PC-3 (cell line): ENCODE data around the gene P2RY6. TPM values are rescaled to one million over a fixed set of nuclear protein-coding genes. Genes with fewer than 3 reads are reported as not detected.
"Not testable (repeated sequence)": the region's sequence is repeated elsewhere in the genome, so short reads cannot be mapped to it uniquely, and the experiment has no call there.

Experiments
- ATAC-seq: fragments of 200-7000 bp; cut with Tn5 transposase; 2 replicates; pipeline ENCODE4 v1.9.1; 2020; ENCODE audit warnings: mild to moderate bottlenecking, moderate library complexity
- BruUV-seq: library from RNA; stranded (reverse); fragments of 400-500 nt; replicated peaks from 2 replicates; lab custom pipeline; 2021; lab: Mats Ljungman, UMichigan
- CTCF ChIA-PET: fragments of 300-600 bp; sonication (Branson Sonifier 250); formaldehyde crosslinking; loops from one replicate; lab custom pipeline; 2022; ENCODE audit warnings: antibody characterized with exemption; lab: Charles Lee
- POLR2A ChIA-PET: fragments of 300-600 bp; sonication (Branson Sonifier 250); formaldehyde crosslinking; loops from one replicate; lab custom pipeline; 2022; ENCODE audit warnings: antibody characterized with exemption; ENCODE audit not compliant: unreplicated experiment; lab: Charles Lee
- DNase-seq: peaks from one replicate; pipeline ENCODE4 v3.0.0-alpha.2; 2015
- H2AFZ ChIP-seq: fragments of 300-600 bp; sonication (generic); 2 replicates; pipeline ENCODE4 v1.6.0; 2016; ENCODE audit warnings: antibody characterized with exemption, low read length
- H3F3A ChIP-seq: fragments of 300-600 bp; sonication (generic); one replicate; pipeline ENCODE4 v1.6.0; 2017; ENCODE audit warnings: antibody characterized with exemption, low read length, control low read depth, mild to moderate bottlenecking; ENCODE audit not compliant: unreplicated experiment
- H3K27ac ChIP-seq: fragments of 300-600 bp; sonication (generic); 2 replicates; pipeline ENCODE4 v1.5.1; 2016; ENCODE audit warnings: mild to moderate bottlenecking, low read length
- H3K27me3 ChIP-seq: fragments of 300-600 bp; sonication (generic); 2 replicates; pipeline ENCODE4 v1.6.1; 2016; ENCODE audit warnings: low read length, mixed read lengths
- H3K36me3 ChIP-seq: fragments of 300-600 bp; sonication (generic); 2 replicates; pipeline ENCODE4 v1.6.1; 2016; ENCODE audit warnings: low read depth, mixed run types, low read length, mixed read lengths
- H3K4me1 ChIP-seq: fragments of 300-600 bp; sonication (generic); 2 replicates; pipeline ENCODE4 v1.5.1; 2016; ENCODE audit warnings: low read length; ENCODE audit not compliant: insufficient read depth
- H3K4me2 ChIP-seq: fragments of 300-600 bp; sonication (generic); 2 replicates; pipeline ENCODE4 v1.6.0; 2016; ENCODE audit warnings: low read length
- H3K4me3 ChIP-seq: fragments of 300-600 bp; sonication (generic); 2 replicates; pipeline ENCODE4 v1.5.1; 2016; ENCODE audit warnings: mild to moderate bottlenecking, low read length, mixed read lengths
- H3K79me2 ChIP-seq: fragments of 300-600 bp; sonication (generic); 2 replicates; pipeline ENCODE4 v1.6.1; 2017; ENCODE audit warnings: low read length, mixed read lengths
- H3K9ac ChIP-seq: fragments of 300-600 bp; sonication (generic); 2 replicates; pipeline ENCODE4 v1.6.0; 2016; ENCODE audit warnings: mild to moderate bottlenecking, low read length
- H3K9me2 ChIP-seq: fragments of 300-600 bp; sonication (generic); replicated peaks from 2 replicates; pipeline ENCODE4 v1.6.1; 2016; ENCODE audit warnings: mixed run types, low read length, mixed read lengths
- H3K9me3 ChIP-seq: fragments of 300-600 bp; sonication (generic); 2 replicates; pipeline ENCODE4 v1.6.1; 2016; ENCODE audit warnings: low read length, mixed read lengths
- H4K20me1 ChIP-seq: fragments of 300-600 bp; sonication (generic); 2 replicates; pipeline ENCODE4 v1.6.1; 2016; ENCODE audit warnings: low read length, mixed read lengths
- EZH2 ChIP-seq: fragments of 300-600 bp; sonication (generic); IDR thresholded peaks from one replicate; pipeline ENCODE4 v1.6.1; 2017; ENCODE audit warnings: antibody characterized with exemption, mild to moderate bottlenecking, low read length; ENCODE audit not compliant: unreplicated experiment
- EZH2phosphoT487 ChIP-seq: fragments of 300-600 bp; sonication (generic); IDR thresholded peaks from 2 replicates; pipeline ENCODE4 v1.6.1; 2018; ENCODE audit warnings: mild to moderate bottlenecking, antibody characterized with exemption, low read length, borderline replicate concordance
- intact Hi-C: fragments of 100-400 bp; cut with micrococcal nuclease; formaldehyde crosslinking; loops from 2 replicates; pipeline ENCODE4 v1.9.0; 2023
- total RNA-seq: library from RNA; depleted of rRNA; stranded (reverse); fragments of >200 nt; gene quantifications from 2 replicates; pipeline ENCODE4 v1.2.3, GENCODE V29; 2014
- TF ChIP-seq, protein P1 (sequence below): fragments of 300-600 bp; sonication (generic); conservative IDR thresholded peaks from 2 replicates; pipeline ENCODE4 v1.5.1; 2017; ENCODE audit warnings: antibody characterized with exemption, low read depth, mild to moderate bottlenecking, low read length

Gene P2RY6
- total RNA-seq, 1 experiment from 2014 or later: 2.0 TPM

DNA sequence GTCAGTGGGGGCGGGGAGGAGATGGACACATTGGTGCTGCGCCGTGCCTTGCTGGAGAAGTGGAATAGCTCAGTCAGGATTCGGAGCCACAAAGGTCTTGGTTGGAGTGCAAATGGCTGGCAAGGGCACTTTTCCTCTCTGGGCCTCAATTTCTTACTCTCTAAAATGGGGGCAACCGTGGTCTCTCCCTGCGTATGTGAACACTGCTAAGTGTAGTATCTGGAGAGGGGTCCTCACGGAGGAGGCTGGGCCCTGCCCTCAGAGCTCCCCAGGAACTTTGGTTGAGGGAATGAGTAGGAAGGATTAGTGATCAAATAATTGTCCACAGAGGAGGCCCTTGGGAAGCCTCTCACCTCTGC is 521 bp downstream of the P2RY6 start:
- Histone ChIP-seq H3K27ac (peak overlapping the region; percentile 61), H4K20me1 (no peaks in the 10 kb centered on the region), H3K9me2 (no peaks in the 10 kb centered on the region), H2AFZ (no peak overlapping the region), H3K9ac (peak overlapping the region; percentile 8; the same call in 1 of the 2 replicates), H3K4me2 (peak overlapping the region; percentile 40), H3K27me3 (no peaks in the 10 kb centered on the region), H3K4me3 (peak overlapping the region; percentile 22; the same call in 1 of the 2 replicates), H3K9me3 (no peaks in the 10 kb centered on the region), H3F3A (peaks cover 3% of the 10 kb centered on the region), H3K79me2 (no peaks in the 10 kb centered on the region), H3K36me3 (no peaks in the 10 kb centered on the region), H3K4me1 (peaks cover 48% of the 10 kb centered on the region)
- POLR2A ChIA-PET: interaction anchor here (0.6 kb wide), 1 partner anchor 20 kb away, joined by 3 read pairs; no protein-coding TSS in a partner anchor
- CTCF ChIA-PET: no interaction called here
- TF ChIP-seq, protein P1, sequence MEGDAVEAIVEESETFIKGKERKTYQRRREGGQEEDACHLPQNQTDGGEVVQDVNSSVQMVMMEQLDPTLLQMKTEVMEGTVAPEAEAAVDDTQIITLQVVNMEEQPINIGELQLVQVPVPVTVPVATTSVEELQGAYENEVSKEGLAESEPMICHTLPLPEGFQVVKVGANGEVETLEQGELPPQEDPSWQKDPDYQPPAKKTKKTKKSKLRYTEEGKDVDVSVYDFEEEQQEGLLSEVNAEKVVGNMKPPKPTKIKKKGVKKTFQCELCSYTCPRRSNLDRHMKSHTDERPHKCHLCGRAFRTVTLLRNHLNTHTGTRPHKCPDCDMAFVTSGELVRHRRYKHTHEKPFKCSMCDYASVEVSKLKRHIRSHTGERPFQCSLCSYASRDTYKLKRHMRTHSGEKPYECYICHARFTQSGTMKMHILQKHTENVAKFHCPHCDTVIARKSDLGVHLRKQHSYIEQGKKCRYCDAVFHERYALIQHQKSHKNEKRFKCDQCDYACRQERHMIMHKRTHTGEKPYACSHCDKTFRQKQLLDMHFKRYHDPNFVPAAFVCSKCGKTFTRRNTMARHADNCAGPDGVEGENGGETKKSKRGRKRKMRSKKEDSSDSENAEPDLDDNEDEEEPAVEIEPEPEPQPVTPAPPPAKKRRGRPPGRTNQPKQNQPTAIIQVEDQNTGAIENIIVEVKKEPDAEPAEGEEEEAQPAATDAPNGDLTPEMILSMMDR: no peak
- TF ChIP-seq EZH2phosphoT487 (no peak), EZH2 (no peak)
- no TSS peak for BruUV-seq
- DNase-seq (no peak), ATAC-seq (no peak)
- intact Hi-C loops: no loop called here

DNA sequence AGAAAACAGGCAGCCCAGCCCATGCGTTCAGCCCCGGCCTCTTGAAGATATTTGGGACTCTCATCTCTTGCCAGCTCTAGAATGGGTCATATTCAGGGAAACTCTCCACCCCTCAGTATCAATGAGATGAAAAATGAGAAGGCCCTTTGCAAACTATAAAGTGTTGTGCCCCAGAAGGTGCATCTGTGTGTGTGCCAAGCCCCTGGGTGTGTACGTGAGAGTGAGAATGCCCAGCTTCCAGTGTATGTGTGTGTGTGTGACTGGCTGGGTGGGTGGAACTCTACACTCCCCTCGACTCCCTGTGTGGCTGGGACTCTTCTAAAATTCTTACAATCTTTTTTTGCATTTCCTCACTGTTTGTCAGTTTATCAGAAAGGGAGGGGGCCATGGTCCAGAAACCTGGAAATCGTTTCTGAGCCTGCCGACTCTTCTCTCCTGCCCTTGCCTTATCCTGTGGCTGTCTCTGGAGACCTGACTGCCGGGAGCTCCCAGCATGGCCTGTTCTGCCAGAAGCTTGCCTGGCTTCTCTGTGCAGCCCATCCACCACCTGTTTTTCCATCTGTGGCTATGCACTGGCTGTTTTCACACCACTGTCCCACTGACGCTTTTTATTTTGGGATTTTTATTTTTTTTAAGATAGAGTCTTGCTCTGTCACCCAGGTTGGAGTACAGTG is 1.2 kb downstream of the P2RY6 start:
- Histone ChIP-seq H3K27ac (no peak overlapping the region), H2AFZ (no peak overlapping the region), H3K4me1 (peaks cover 48% of the 10 kb centered on the region), H3F3A (peaks cover 3% of the 10 kb centered on the region), H4K20me1 (no peaks in the 10 kb centered on the region), H3K9me2 (no peaks in the 10 kb centered on the region), H3K27me3 (no peaks in the 10 kb centered on the region), H3K4me3 (no peak overlapping the region), H3K36me3 (no peaks in the 10 kb centered on the region), H3K9me3 (no peaks in the 10 kb centered on the region), H3K4me2 (peak overlapping the region; percentile 40; the same call in 1 of the 2 replicates), H3K79me2 (no peaks in the 10 kb centered on the region), H3K9ac (no peak overlapping the region)
- no peak for ATAC-seq
- BruUV-seq: no TSS peak
- DNase-seq: no peak
- ChIA-PET CTCF (interaction anchor here (0.6 kb wide), 1 partner anchor 24 kb away, joined by 3 read pairs; no protein-coding TSS in a partner anchor), POLR2A (no interaction called here)
- TF ChIP-seq EZH2: no peak
- TF ChIP-seq EZH2phosphoT487: no peak
- TF ChIP-seq, protein P1: no peak
- intact Hi-C loops: no loop called here

- H3K79me2 ChIP-seq, H3K27ac ChIP-seq, POLR2A ChIA-PET, H3K9me3 ChIP-seq, H3K9ac ChIP-seq, H3F3A ChIP-seq, DNase-seq, BruUV-seq, intact Hi-C loops, H4K20me1 ChIP-seq, H3K36me3 ChIP-seq, ATAC-seq, H3K4me3 ChIP-seq, CTCF ChIA-PET, H3K27me3 ChIP-seq, H3K9me2 ChIP-seq, H2AFZ ChIP-seq, H3K4me2 ChIP-seq: not testable (repeated sequence)
- peaks cover 41% of the 10 kb centered on the region for H3K4me1 ChIP-seq
Measured at GRCh38 chr11:73274191-73274590, 2.1 kb downstream of the P2RY6 start.
